Skin epidermis (tissue), 12 donors: Measurements from ENCODE around the gene ZNF322.

Experiments used
- H3K27ac ChIP-seq, 21 experiments: fragments of 200-600 bp; sonication (generic) in 11 of 21; one replicate each; pipeline ENCODE4 v1.5.0; 2020; ENCODE audit warnings: mild to moderate bottlenecking in 3 of 21, inconsistent platforms in 2 of 21, moderate library complexity in 2 of 21
- H3K4me3 ChIP-seq, 7 experiments: fragments of 200-600 bp; sonication (generic) in 2 of 7; one replicate each; pipeline ENCODE4 v1.5.0; 2020; ENCODE audit warnings: inconsistent platforms in 2 of 7, mild to moderate bottlenecking in 2 of 7, moderate library complexity in 1 of 7

Gene ZNF322

GRCh38 chr6:26594131-26594498, 65.4 kb downstream of the ZNF322 start:
- Histone ChIP-seq H3K4me3 (no peak overlapping the region), H3K27ac (no peak overlapping the region)

GRCh38 chr6:26593278-26594130, 66.0 kb downstream of the ZNF322 start:
- Histone ChIP-seq H3K4me3 (no peak overlapping the region), H3K27ac (no peak overlapping the region)

- no peak overlapping the region for H3K4me3 ChIP-seq
- no peak overlapping the region for H3K27ac ChIP-seq
Measured at GRCh38 chr6:26592649-26593048, 66.9 kb downstream of the ZNF322 start.

- H3K27ac ChIP-seq: no peak overlapping the region
- H3K4me3 ChIP-seq: no peak overlapping the region
Measured at GRCh38 chr6:26588965-26589364, 70.6 kb downstream of the ZNF322 start.
